SK-N-SH (cell line): ENCODE data around the gene MTX2.

Experiments
- CHD2 ChIP-seq: fragments of 150-350 bp; IDR thresholded peaks from 2 replicates; pipeline ENCODE4 v1.6.1; 2018; ENCODE audit warnings: low read length; ENCODE audit not compliant: partially characterized antibody
- JUND ChIP-seq: IDR thresholded peaks from 2 replicates; pipeline ENCODE4 v1.4.0; 2012
- MEF2A ChIP-seq: IDR thresholded peaks from 2 replicates; pipeline ENCODE4 v1.4.0; 2012; ENCODE audit warnings: low read depth, borderline replicate concordance
- NRF1 ChIP-seq: IDR thresholded peaks from 2 replicates; pipeline ENCODE4 v1.6.1; 2012; ENCODE audit warnings: low read depth, mild to moderate bottlenecking, low read length
- POLR2AphosphoS5 ChIP-seq: IDR thresholded peaks from 2 replicates; pipeline ENCODE4 v1.6.1; 2012; ENCODE audit warnings: low read depth, low read length
- RCOR1 ChIP-seq: fragments of 150-350 bp; IDR thresholded peaks from 2 replicates; pipeline ENCODE4 v1.6.1; 2017; ENCODE audit warnings: antibody characterized with exemption, low read length
- RXRA ChIP-seq: IDR thresholded peaks from 2 replicates; pipeline ENCODE4 v1.4.0; 2012; ENCODE audit warnings: low read depth, mild to moderate bottlenecking, borderline replicate concordance
- SIN3A ChIP-seq: IDR thresholded peaks from 2 replicates; pipeline ENCODE4 v1.6.1; 2012; ENCODE audit warnings: low read depth, mild to moderate bottlenecking, low read length, moderate library complexity, borderline replicate concordance
- TAF1 ChIP-seq: IDR thresholded peaks from 2 replicates; pipeline ENCODE4 v1.6.1; 2012; ENCODE audit warnings: low read depth, mild to moderate bottlenecking, low read length, moderate library complexity, borderline replicate concordance
- TF ChIP-seq, protein P1 (sequence below): fragments of 200-600 bp; sonication (generic); IDR thresholded peaks from 2 replicates; pipeline ENCODE4 v1.6.1; 2017; ENCODE audit warnings: antibody characterized with exemption, mild to moderate bottlenecking, moderate library complexity
- TF ChIP-seq, protein P2 (sequence below): IDR thresholded peaks from 2 replicates; pipeline ENCODE4 v1.4.0; 2012; ENCODE audit warnings: low read depth
- TF ChIP-seq, protein P3 (sequence below): fragments of 150-350 bp; IDR thresholded peaks from 2 replicates; pipeline ENCODE4 v1.6.1; 2016; ENCODE audit warnings: mild to moderate bottlenecking, low read depth, low read length

DNA sequence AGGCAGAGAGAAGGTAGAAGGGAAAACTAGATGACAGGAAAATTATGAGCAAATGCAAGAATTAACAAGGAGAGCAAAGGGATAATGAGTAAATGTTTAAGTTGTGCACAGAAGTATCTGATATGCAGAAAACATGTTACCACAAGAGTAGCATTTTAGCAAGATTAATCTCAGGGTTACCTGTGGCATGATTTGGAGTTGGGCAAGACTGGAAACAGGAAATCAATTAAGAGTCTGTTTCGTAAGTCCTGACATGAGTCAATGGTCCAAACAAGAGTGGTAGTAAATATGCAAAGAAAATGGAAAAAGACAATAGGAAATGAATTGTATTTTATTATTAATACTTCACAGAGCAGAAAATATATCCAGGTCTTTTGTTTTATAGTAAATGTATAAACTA is 17.3 kb upstream of the MTX2 start:
- TF ChIP-seq CHD2 (no peak), RCOR1 (no peak), NRF1 (no peak), RXRA (no peak), JUND (no peak), POLR2AphosphoS5 (no peak), TAF1 (no peak), MEF2A (no peak), SIN3A (no peak)
- TF ChIP-seq, protein P1, sequence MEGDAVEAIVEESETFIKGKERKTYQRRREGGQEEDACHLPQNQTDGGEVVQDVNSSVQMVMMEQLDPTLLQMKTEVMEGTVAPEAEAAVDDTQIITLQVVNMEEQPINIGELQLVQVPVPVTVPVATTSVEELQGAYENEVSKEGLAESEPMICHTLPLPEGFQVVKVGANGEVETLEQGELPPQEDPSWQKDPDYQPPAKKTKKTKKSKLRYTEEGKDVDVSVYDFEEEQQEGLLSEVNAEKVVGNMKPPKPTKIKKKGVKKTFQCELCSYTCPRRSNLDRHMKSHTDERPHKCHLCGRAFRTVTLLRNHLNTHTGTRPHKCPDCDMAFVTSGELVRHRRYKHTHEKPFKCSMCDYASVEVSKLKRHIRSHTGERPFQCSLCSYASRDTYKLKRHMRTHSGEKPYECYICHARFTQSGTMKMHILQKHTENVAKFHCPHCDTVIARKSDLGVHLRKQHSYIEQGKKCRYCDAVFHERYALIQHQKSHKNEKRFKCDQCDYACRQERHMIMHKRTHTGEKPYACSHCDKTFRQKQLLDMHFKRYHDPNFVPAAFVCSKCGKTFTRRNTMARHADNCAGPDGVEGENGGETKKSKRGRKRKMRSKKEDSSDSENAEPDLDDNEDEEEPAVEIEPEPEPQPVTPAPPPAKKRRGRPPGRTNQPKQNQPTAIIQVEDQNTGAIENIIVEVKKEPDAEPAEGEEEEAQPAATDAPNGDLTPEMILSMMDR = no peak
- TF ChIP-seq, protein P2, sequence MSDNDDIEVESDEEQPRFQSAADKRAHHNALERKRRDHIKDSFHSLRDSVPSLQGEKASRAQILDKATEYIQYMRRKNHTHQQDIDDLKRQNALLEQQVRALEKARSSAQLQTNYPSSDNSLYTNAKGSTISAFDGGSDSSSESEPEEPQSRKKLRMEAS = no peak
- TF ChIP-seq, protein P3, sequence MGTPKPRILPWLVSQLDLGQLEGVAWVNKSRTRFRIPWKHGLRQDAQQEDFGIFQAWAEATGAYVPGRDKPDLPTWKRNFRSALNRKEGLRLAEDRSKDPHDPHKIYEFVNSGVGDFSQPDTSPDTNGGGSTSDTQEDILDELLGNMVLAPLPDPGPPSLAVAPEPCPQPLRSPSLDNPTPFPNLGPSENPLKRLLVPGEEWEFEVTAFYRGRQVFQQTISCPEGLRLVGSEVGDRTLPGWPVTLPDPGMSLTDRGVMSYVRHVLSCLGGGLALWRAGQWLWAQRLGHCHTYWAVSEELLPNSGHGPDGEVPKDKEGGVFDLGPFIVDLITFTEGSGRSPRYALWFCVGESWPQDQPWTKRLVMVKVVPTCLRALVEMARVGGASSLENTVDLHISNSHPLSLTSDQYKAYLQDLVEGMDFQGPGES = no peak
